PFSK-1 (cell line): ENCODE data around the gene POC1A.

Experiments used
- FOXP2 ChIP-seq: optimal IDR thresholded peaks from 2 replicates; pipeline ENCODE3; 2011; ENCODE audit warnings: borderline replicate concordance, control low read depth, inconsistent platforms; ENCODE audit not compliant: insufficient read depth; ENCODE audit errors: extremely low read length, extremely low read depth
- POLR2AphosphoS5 ChIP-seq: IDR thresholded peaks from 2 replicates; pipeline ENCODE4 v1.6.1; 2012; ENCODE audit warnings: low read depth, mild to moderate bottlenecking, control low read depth, low read length, moderate library complexity
- SIN3A ChIP-seq: IDR thresholded peaks from 2 replicates; pipeline ENCODE4 v1.6.1; 2012; ENCODE audit warnings: mild to moderate bottlenecking, low read length, moderate library complexity, borderline replicate concordance; ENCODE audit not compliant: insufficient read depth
- TAF1 ChIP-seq: IDR thresholded peaks from 2 replicates; pipeline ENCODE4 v1.6.1; 2012; ENCODE audit warnings: low read length, control low read depth, borderline replicate concordance; ENCODE audit not compliant: insufficient read depth
- TF ChIP-seq, protein P1 (sequence below), 2 experiments: IDR thresholded peaks; 2 replicates each; pipeline versions ENCODE4 v1.6.1 to v1.8.0; 2011 to 2012; ENCODE audit warnings: low read depth in 2 of 2, low read length in 2 of 2, control low read depth in 1 of 2, inconsistent platforms in 1 of 2, mild to moderate bottlenecking in 1 of 2, moderate library complexity in 1 of 2; ENCODE audit not compliant: insufficient read depth in 1 of 2

Gene POC1A

DNA sequence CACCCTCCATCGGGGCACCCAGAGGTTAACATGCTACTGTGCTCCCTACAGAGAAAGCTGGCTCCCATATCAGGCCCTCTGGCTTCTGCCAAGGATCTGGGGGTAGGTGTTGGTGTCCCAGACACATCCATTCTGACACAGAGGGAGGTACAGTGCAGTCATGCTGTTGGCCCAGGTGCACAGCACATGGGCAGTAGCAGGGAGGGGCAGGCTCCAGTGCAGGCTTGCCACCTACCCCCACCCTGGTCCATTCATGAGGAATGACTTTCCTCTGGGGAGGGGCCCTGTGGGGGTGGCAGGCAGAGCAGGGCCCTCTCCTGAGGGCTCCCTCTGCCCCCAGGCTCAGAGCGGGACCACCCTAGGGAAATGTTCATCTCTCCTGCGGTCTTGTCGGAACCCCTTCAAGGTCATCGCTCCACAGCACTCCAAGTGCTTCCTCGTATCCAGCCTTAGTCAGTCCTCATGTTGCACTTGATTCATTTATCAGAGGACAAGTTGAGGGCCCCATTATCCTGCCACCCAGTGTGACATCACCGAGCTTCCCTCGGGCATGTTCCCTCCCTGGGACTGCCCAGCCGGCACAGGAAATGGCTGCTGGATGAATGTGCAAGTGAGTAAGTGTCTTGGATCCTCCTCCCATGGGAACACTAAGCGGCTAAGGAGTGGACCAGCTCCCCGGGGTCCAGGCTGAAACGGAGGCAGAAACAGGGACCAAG lies 107.9 kb downstream of the POC1A start:
- TF ChIP-seq SIN3A (no peak), TAF1 (no peak)
- TF ChIP-seq, protein P1, sequence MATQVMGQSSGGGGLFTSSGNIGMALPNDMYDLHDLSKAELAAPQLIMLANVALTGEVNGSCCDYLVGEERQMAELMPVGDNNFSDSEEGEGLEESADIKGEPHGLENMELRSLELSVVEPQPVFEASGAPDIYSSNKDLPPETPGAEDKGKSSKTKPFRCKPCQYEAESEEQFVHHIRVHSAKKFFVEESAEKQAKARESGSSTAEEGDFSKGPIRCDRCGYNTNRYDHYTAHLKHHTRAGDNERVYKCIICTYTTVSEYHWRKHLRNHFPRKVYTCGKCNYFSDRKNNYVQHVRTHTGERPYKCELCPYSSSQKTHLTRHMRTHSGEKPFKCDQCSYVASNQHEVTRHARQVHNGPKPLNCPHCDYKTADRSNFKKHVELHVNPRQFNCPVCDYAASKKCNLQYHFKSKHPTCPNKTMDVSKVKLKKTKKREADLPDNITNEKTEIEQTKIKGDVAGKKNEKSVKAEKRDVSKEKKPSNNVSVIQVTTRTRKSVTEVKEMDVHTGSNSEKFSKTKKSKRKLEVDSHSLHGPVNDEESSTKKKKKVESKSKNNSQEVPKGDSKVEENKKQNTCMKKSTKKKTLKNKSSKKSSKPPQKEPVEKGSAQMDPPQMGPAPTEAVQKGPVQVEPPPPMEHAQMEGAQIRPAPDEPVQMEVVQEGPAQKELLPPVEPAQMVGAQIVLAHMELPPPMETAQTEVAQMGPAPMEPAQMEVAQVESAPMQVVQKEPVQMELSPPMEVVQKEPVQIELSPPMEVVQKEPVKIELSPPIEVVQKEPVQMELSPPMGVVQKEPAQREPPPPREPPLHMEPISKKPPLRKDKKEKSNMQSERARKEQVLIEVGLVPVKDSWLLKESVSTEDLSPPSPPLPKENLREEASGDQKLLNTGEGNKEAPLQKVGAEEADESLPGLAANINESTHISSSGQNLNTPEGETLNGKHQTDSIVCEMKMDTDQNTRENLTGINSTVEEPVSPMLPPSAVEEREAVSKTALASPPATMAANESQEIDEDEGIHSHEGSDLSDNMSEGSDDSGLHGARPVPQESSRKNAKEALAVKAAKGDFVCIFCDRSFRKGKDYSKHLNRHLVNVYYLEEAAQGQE (IDR thresholded peaks at IDR 0.05; ENCODE audit: insufficient read depth in 1 of 2, low read depth in 2 of 2, low read length in 2 of 2), result no peak

DNA sequence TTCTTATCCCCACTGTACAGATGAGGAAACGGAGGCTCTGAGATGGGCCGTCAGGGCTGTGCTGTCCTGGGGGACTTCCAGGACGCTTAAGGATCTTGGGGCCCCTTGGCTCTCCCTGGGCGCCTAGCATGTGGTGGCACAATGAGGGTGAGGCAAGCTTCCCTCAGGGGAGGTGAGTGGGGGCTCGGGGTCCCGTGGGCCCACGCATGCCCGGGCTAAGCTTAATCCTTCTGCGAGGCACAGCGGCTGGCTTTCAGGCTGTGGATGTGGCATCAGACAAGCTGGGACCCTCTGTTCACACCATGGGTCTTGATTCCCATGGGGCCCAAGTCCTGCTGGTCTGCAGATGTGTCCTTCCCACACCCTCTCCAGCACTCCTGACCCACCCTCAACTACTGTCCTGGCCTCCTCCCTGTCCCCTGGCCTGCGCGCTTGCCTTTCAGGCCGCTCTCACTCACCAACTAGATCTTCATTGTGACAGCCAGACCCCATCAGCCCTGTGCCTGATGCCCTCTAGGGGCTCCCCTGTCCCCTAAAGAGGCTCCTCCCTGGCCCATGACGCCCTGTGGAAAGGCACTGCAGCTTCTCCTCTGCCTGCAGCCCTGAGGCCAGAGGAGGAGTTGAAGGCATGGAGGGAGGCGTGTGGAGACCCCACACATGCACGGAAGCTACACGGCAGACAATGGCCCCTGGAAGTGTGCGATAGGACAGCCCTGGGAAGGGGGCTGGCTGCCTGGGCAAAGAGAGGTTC lies 109.2 kb downstream of the POC1A start:
- TF ChIP-seq TAF1 (no peak), FOXP2 (no peak), SIN3A (no peak), POLR2AphosphoS5 (no peak)
- TF ChIP-seq, protein P1 (IDR thresholded peaks at IDR 0.05; ENCODE audit: insufficient read depth in 1 of 2, low read depth in 2 of 2, low read length in 2 of 2), result no peak

DNA sequence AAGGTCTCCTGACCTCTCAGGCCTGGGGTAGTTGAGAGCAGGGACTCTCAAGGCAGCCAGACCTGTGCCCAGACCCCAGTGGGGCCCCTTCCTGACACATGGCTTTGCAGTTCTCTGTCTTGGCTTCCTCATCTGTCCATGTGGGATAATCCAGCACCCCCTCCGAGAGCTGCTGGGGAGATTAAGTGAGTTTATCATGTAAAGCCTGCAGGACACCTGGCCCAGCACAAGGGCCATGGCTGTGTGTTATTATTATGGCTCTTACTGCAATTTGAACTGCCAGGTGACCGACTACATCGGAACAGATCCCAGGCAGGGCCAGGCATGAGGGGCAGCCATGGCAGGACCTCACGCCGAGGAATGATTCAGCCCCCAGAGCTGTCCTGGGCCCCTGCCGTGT lies 110.5 kb downstream of the POC1A start:
- no peak for TF ChIP-seq POLR2AphosphoS5
- TF ChIP-seq, protein P1 (IDR thresholded peaks at IDR 0.05; ENCODE audit: insufficient read depth in 1 of 2, low read depth in 2 of 2, low read length in 2 of 2), result no peak
- no peak for TF ChIP-seq SIN3A
- TF ChIP-seq TAF1, result no peak
- TF ChIP-seq FOXP2, result no peak

DNA sequence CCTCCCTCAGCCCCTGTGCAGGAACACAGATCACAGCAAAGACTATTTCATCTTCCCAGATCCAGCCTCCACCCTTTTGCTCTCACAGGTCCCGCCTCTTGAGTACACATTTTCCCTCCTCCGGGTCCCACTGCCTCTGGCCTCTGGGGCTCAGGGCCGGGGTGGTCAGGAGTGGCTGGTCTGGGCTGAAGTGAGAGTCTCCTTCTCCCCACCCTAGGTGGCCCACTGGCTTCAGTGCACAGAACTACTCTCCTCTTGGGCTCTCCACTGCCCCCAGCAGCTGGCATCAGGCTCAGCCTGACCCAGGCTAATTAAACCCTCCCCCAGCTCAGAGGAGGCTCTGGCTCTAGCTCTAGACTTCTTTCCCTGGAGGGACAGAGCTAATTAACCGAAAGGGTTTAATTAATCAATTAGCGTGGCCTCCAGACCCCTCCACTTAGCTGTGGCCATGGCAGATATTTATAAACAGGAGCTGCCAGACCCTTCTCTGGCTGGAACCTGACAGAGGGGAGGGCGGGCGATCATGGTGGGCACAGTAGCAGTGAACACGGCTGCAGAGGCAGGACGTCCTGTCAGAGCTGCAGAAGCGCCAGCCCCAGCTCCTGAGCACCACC lies 113.0 kb downstream of the POC1A start:
- no peak for TF ChIP-seq TAF1
- TF ChIP-seq, protein P1 (IDR thresholded peaks at IDR 0.05; ENCODE audit: insufficient read depth in 1 of 2, low read depth in 2 of 2, low read length in 2 of 2), result no peak
- TF ChIP-seq FOXP2, result no peak
- no peak for TF ChIP-seq SIN3A
- TF ChIP-seq POLR2AphosphoS5, result no peak

DNA sequence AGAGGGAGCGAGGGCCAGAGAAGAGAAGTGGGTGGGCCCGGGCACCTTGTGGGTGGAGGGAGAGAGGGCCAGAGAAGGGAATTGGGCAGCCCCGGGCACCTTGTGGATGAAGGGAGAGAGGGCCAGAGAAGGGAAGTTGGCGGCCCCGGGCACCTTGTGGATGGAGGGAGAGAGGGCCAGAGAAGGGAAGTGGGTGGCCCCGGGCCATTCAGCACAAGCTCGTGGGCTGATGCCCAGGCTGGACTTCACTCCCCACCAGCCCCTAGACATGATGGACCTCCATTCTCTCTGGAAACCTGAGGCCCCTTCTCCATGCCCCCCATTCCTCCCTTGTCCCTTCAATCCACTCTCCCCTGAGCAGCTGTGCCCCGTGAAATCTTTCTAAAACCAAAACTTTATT lies 113.6 kb downstream of the POC1A start:
- no peak for TF ChIP-seq POLR2AphosphoS5
- TF ChIP-seq SIN3A, result no peak
- TF ChIP-seq TAF1, result no peak
- TF ChIP-seq, protein P1 (IDR thresholded peaks at IDR 0.05; ENCODE audit: insufficient read depth in 1 of 2, low read depth in 2 of 2, low read length in 2 of 2), result no peak
